IMR-90 (cell line): ENCODE measurements around the gene NDUFS7. TPM values are rescaled to one million over a fixed set of nuclear protein-coding genes. Genes with fewer than 3 reads are reported as not detected.

Experiments used
- ATAC-seq: fragments of 200-7000 bp; cut with Tn5 transposase; 2 replicates; pipeline ENCODE4 v1.9.1; 2020; ENCODE audit warnings: low read depth, mild to moderate bottlenecking, moderate library complexity
- BruUV-seq: library from RNA; stranded (reverse); fragments of 400-500 nt; replicated peaks from 2 replicates; lab custom pipeline; 2021; lab: Mats Ljungman, UMichigan
- CTCF ChIA-PET: fragments of 300-600 bp; formaldehyde crosslinking; extraction: SDS; loops from one replicate; lab custom pipeline; 2021; ENCODE audit warnings: antibody characterized with exemption; lab: Yijun Ruan, JAX
- POLR2A ChIA-PET: fragments of 300-600 bp; sonication (Branson Sonifier 250); formaldehyde crosslinking; loops from one replicate; lab custom pipeline; 2022; ENCODE audit warnings: antibody characterized with exemption; ENCODE audit not compliant: unreplicated experiment; lab: Charles Lee
- DNase-seq: peaks from one replicate; pipeline ENCODE4 v3.0.0; 2013
- H2AFZ ChIP-seq: replicated peaks from 2 replicates; pipeline ENCODE3; 2013; ENCODE audit warnings: low read length, mild to moderate bottlenecking; ENCODE audit not compliant: poor library complexity
- H2AK5ac ChIP-seq: 2 replicates; pipeline ENCODE4 v1.6.1; 2013; ENCODE audit warnings: low read depth, low read length, inconsistent platforms
- H2AK9ac ChIP-seq: replicated peaks from 2 replicates; pipeline ENCODE3; 2013; ENCODE audit warnings: mild to moderate bottlenecking, low read depth, low read length, moderate library complexity; ENCODE audit not compliant: poor library complexity
- H2BK120ac ChIP-seq: 2 replicates; pipeline ENCODE4 v1.6.1; 2013; ENCODE audit warnings: low read depth, low read length, inconsistent platforms
- H2BK15ac ChIP-seq: 3 replicates; pipeline ENCODE4 v1.6.1; 2013; ENCODE audit warnings: low read depth, low read length, inconsistent platforms
- H2BK20ac ChIP-seq: 2 replicates; pipeline ENCODE4 v1.6.1; 2013; ENCODE audit warnings: low read depth, mild to moderate bottlenecking, inconsistent platforms, low read length, moderate library complexity
- H2BK5ac ChIP-seq: 2 replicates; pipeline ENCODE4 v1.6.1; 2013; ENCODE audit warnings: mild to moderate bottlenecking, low read depth, low read length, inconsistent platforms; ENCODE audit not compliant: poor library complexity, severe bottlenecking
- H3K14ac ChIP-seq: replicated peaks from 2 replicates; pipeline ENCODE4 v1.6.1; 2013; ENCODE audit warnings: low read depth, low read length, inconsistent platforms
- H3K18ac ChIP-seq: 2 replicates; pipeline ENCODE4 v1.6.1; 2013; ENCODE audit warnings: low read depth, low read length, control low read depth
- H3K23ac ChIP-seq: 2 replicates; pipeline ENCODE4 v1.6.1; 2013; ENCODE audit warnings: low read depth, low read length, inconsistent platforms
- H3K27ac ChIP-seq: 2 replicates; pipeline ENCODE4 v1.5.1; 2013; ENCODE audit warnings: mild to moderate bottlenecking, control low read depth, low read length; ENCODE audit not compliant: insufficient read depth
- H3K27me3 ChIP-seq: 2 replicates; pipeline ENCODE4 v1.6.1; 2013; ENCODE audit warnings: low read length; ENCODE audit not compliant: control insufficient read depth, insufficient read depth
- H3K36me3 ChIP-seq: 2 replicates; pipeline ENCODE4 v1.6.1; 2013; ENCODE audit warnings: low read length, mixed read lengths; ENCODE audit not compliant: control insufficient read depth, insufficient read depth
- H3K4ac ChIP-seq: 2 replicates; pipeline ENCODE4 v1.6.1; 2013; ENCODE audit warnings: low read depth, low read length, inconsistent platforms
- H3K4me1 ChIP-seq: 2 replicates; pipeline ENCODE4 v1.6.1; 2013; ENCODE audit warnings: low read length, mixed read lengths; ENCODE audit not compliant: control insufficient read depth, insufficient read depth
- H3K4me2 ChIP-seq: 2 replicates; pipeline ENCODE4 v1.6.1; 2013; ENCODE audit warnings: low read depth, mild to moderate bottlenecking, control low read depth, low read length, moderate library complexity
- H3K4me3 ChIP-seq: 2 replicates; pipeline ENCODE4 v1.5.1; 2013; ENCODE audit warnings: low read depth, mild to moderate bottlenecking, control low read depth, low read length, moderate library complexity; ENCODE audit not compliant: insufficient read depth
- H3K56ac ChIP-seq: 2 replicates; pipeline ENCODE4 v1.6.1; 2013; ENCODE audit warnings: low read length, inconsistent platforms; ENCODE audit not compliant: insufficient read depth; ENCODE audit errors: extremely low read depth
- H3K79me1 ChIP-seq, 2 experiments: 2 replicates each; pipeline ENCODE4 v1.6.1; 2013; ENCODE audit warnings: low read length in 2 of 2, inconsistent platforms in 1 of 2, low read depth in 1 of 2
- H3K9ac ChIP-seq: 2 replicates; pipeline ENCODE4 v1.6.1; 2013; ENCODE audit warnings: low read depth, low read length, control low read depth
- H3K9me1 ChIP-seq: 2 replicates; pipeline ENCODE4 v1.6.1; 2013; ENCODE audit warnings: low read length, inconsistent platforms; ENCODE audit not compliant: insufficient read depth
- H3K9me3 ChIP-seq: 2 replicates; pipeline ENCODE4 v1.6.1; 2013; ENCODE audit warnings: low read length; ENCODE audit not compliant: control insufficient read depth, insufficient read depth
- H4K20me1 ChIP-seq: 2 replicates; pipeline ENCODE4 v1.6.1; 2013; ENCODE audit warnings: low read length, inconsistent platforms; ENCODE audit not compliant: insufficient read depth
- H4K5ac ChIP-seq: 2 replicates; pipeline ENCODE4 v1.6.1; 2013; ENCODE audit warnings: mild to moderate bottlenecking, low read depth, low read length, control low read depth
- H4K8ac ChIP-seq, 2 experiments: 2 replicates each; pipeline ENCODE4 v1.6.1; 2013; ENCODE audit warnings: low read depth in 2 of 2, low read length in 2 of 2, control low read depth in 1 of 2, inconsistent platforms in 1 of 2
- H4K91ac ChIP-seq: 2 replicates; pipeline ENCODE4 v1.6.1; 2013; ENCODE audit warnings: low read depth, low read length, inconsistent platforms; ENCODE audit not compliant: insufficient read depth
- CEBPB ChIP-seq: IDR thresholded peaks from 2 replicates; pipeline ENCODE4 v1.6.1; 2012; ENCODE audit warnings: low read depth, low read length, improper control_type of control experiment
- CHD1 ChIP-seq: IDR thresholded peaks from 2 replicates; pipeline ENCODE4 v1.6.1; 2012; ENCODE audit warnings: low read depth, low read length, improper control_type of control experiment
- WGBS, 2 experiments: methylation state at CpG; one replicate each; pipeline versions ENCODE4 v1.1.5 to v1.1.7; 2013; ENCODE audit warnings: missing lambda C conversion rate in 2 of 2; ENCODE audit not compliant: insufficient read length in 1 of 2; ENCODE audit errors: extremely low coverage in 2 of 2; 5-methylcytosine and 5-hydroxymethylcytosine counted together
- dilution Hi-C: fragments of 300-500 bp; cut with HindIII; formaldehyde crosslinking; loops from one replicate; pipeline ENCODE4 v1.14.3; 2018; ENCODE audit warnings: low sequenced_read_pairs; ENCODE audit not compliant: unreplicated experiment
- in situ Hi-C: fragments of 300-500 bp; cut with MboI; formaldehyde crosslinking; loops from 3 replicates; pipeline ENCODE4 v1.14.3; 2019; ENCODE audit warnings: low sequenced_read_pairs, inconsistent platforms, mixed read lengths
- intact Hi-C: fragments of 100-400 bp; cut with micrococcal nuclease; formaldehyde crosslinking; loops from 2 replicates; pipeline ENCODE4 v1.10.0; 2022
- polyA plus RNA-seq, 3 experiments: library from polyadenylated mRNA; depleted of rRNA; stranded (reverse); fragments of >200 nt; gene quantifications; 2 replicates each; pipeline ENCODE4 v1.2.3, GENCODE V29; 2012; ENCODE audit warnings: low replicate concordance in 1 of 3
- total RNA-seq: library from RNA; depleted of rRNA; stranded (reverse); fragments of >200 nt; gene quantifications from 2 replicates; pipeline ENCODE4 v1.2.3, GENCODE V29; 2012

The NDUFS7 gene
- total and polyA plus RNA-seq, 2 of the 4 experiments (the other 2 are of a cell fraction) = 60.8 to 136 TPM

DNA sequence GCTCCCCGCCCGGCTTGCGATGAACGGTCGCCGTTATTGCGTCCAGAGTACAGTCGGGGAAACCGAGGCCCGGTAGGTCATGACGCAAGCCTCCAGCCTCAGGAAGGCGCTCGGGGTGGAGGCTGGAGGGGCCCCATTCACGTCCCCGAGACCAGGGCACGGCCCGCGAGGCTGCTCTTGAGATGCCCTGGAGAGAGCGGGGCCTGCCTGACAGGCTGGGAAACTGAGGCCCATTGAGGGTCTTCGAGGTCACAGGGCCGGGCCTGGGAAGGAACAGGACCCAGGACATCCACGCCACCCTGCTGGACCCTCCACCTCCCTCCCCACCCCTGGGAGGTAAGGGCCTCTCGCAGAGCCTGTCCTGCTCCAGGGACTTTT is 367 bp downstream of the NDUFS7 start:
- Histone ChIP-seq H3K4me2 (peak overlapping the region; percentile 84), H3K4ac (peak overlapping the region; percentile 51; the same call in 1 of the 2 replicates), H3K4me1 (no peaks in the 10 kb centered on the region), H4K8ac (peak overlapping the region; percentile 67 to 73; a peak in 3 of 4 replicates), H4K5ac (peak overlapping the region; percentile 47; the same call in 1 of the 2 replicates), H3K27ac (peak overlapping the region; percentile 59), H3K36me3 (peaks cover 6% of the 10 kb centered on the region), H3K9me1 (peaks cover 3% of the 10 kb centered on the region; the same call in 1 of the 2 replicates), H3K27me3 (no peaks in the 10 kb centered on the region), H4K20me1 (peaks cover 9% of the 10 kb centered on the region), H3K4me3 (peak overlapping the region; percentile 58), H3K9me3 (no peaks in the 10 kb centered on the region), H2BK15ac (no peak overlapping the region), H2BK5ac (no peak overlapping the region), H2BK120ac (no peak overlapping the region), H2AFZ (peak overlapping the region; percentile 90), H3K56ac (0 out of 2 replicates have a peak overlapping the region, but pooled peaks have one; percentile 2), H3K18ac (no peak overlapping the region), H4K91ac (no peak overlapping the region; the same call in 1 of the 2 replicates), H3K79me1 (peaks cover 9 to 43% of the 10 kb centered on the region in 2 experiments; a peak in 3 of 4 replicates), H2AK9ac (peak overlapping the region; percentile 89), H2BK20ac (no peak overlapping the region), H2AK5ac (peak overlapping the region; percentile 45; the same call in 1 of the 2 replicates), H3K9ac (peak overlapping the region; percentile 76), H3K23ac (no peak overlapping the region), H3K14ac (no peak overlapping the region)
- no peak for ATAC-seq
- BruUV-seq = no TSS peak
- dilution Hi-C loops (no loop called here), intact Hi-C loops (no loop called here), in situ Hi-C loops (no loop called here)
- WGBS, 2 experiments = 0% methylated on average over 6 of the region's 23 CpGs; no CpG with 5 or more reads in 1 of the 2 experiments
- 0 out of 2 replicates have a peak, but pooled peaks have one; percentile 1 for TF ChIP-seq CEBPB
- TF ChIP-seq CHD1 = no peak
- ChIA-PET CTCF (interaction anchor here (0.9 kb wide), 1 partner anchor 131 kb away, joined by 3 read pairs; no protein-coding TSS in a partner anchor), POLR2A (no interaction called here)
- DNase-seq = no peak
